ENCODE data around the gene ESYT3. TPM values are rescaled to one million over a fixed set of nuclear protein-coding genes. Genes with fewer than 3 reads are reported as not detected.

Gene ESYT3
- total RNA-seq, 1 experiment from 2014 or later = 6.3 TPM

DNA sequence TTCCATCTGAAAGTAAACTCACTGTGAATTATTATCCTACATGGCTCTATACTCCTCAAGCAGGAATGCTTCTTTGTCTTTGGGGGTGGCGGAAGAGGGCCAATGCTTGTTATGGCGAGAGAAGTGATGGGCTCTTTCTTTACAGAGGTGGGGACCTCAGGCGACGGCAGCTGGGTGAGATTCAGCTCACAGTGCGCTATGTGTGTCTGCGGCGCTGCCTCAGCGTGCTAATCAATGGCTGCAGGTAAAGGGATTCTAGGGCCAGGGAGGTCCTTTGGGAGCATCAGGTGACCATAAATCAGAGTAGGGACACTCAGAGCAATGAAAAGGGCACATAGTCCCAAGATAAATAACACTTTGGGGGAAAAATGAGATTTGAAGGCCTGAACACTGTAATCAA, 39.0 kb downstream of the ESYT3 start:
- Histone ChIP-seq H2BK12ac (ENCODE audit: insufficient read length, low read depth, low read length) (no peak overlapping the region), H3K23ac (ENCODE audit: insufficient read length, low read depth, low read length) (no peak overlapping the region), H2BK5ac (ENCODE audit: insufficient read length, low read length) (no peak overlapping the region), H2BK15ac (ENCODE audit: low read depth, low read length) (no peak overlapping the region), H3K4me2 (ENCODE audit: insufficient read depth, insufficient read length, low read length) (no peak overlapping the region), H3K18ac (ENCODE audit: insufficient read length, low read depth, low read length) (no peak overlapping the region), H4K8ac (replicated peaks; ENCODE audit: insufficient read length, low read depth, low read length) (no peak overlapping the region), H3K9ac (ENCODE audit: extremely low read depth, insufficient read length, low read length) (no peak overlapping the region), H3K9me3 (ENCODE audit: control insufficient read depth, low read depth, low read length) (no peaks in the 10 kb centered on the region), H2BK20ac (ENCODE audit: low read depth, low read length, poor library complexity, severe bottlenecking) (no peak overlapping the region), H3T11ph (ENCODE audit: low read length) (no peak overlapping the region), H4K5ac (ENCODE audit: insufficient read length, low read depth, low read length) (no peak overlapping the region), H3K27ac (ENCODE audit: insufficient read length, low read depth, low read length) (no peak overlapping the region), H3K27me3 (ENCODE audit: insufficient read depth, low read length) (no peaks in the 10 kb centered on the region), H4K20me1 (ENCODE audit: control insufficient read depth, insufficient read depth, insufficient read length) (no peaks in the 10 kb centered on the region), H3K23me2 (ENCODE audit: insufficient read length, low read depth, low read length, poor library complexity, severe bottlenecking) (peaks cover 2% of the 10 kb centered on the region), H3K79me2 (ENCODE audit: insufficient read depth, low read length) (no peaks in the 10 kb centered on the region), H3K79me1 (ENCODE audit: insufficient read depth, low read depth, low read length, poor library complexity, severe bottlenecking) (no peaks in the 10 kb centered on the region), H3K56ac (ENCODE audit: insufficient read length, low read depth, low read length) (no peak overlapping the region), H3K4ac (ENCODE audit: low read depth, low read length) (no peak overlapping the region), H4K91ac (ENCODE audit: insufficient read length, low read depth, low read length) (no peak overlapping the region), H3K14ac (ENCODE audit: insufficient read depth, low read length) (no peak overlapping the region), H2AK5ac (ENCODE audit: insufficient read length, low read length) (no peak overlapping the region), H2AFZ (ENCODE audit: low read length) (no peak overlapping the region), H2BK120ac (ENCODE audit: low read depth, low read length, poor library complexity, severe bottlenecking) (no peak overlapping the region), H3K4me1 (ENCODE audit: insufficient read depth, low read length) (no peaks in the 10 kb centered on the region)
- no peaks in the 10 kb centered on the region for H3K4me1 Mint-ChIP-seq
- TF ChIP-seq, protein P1, sequence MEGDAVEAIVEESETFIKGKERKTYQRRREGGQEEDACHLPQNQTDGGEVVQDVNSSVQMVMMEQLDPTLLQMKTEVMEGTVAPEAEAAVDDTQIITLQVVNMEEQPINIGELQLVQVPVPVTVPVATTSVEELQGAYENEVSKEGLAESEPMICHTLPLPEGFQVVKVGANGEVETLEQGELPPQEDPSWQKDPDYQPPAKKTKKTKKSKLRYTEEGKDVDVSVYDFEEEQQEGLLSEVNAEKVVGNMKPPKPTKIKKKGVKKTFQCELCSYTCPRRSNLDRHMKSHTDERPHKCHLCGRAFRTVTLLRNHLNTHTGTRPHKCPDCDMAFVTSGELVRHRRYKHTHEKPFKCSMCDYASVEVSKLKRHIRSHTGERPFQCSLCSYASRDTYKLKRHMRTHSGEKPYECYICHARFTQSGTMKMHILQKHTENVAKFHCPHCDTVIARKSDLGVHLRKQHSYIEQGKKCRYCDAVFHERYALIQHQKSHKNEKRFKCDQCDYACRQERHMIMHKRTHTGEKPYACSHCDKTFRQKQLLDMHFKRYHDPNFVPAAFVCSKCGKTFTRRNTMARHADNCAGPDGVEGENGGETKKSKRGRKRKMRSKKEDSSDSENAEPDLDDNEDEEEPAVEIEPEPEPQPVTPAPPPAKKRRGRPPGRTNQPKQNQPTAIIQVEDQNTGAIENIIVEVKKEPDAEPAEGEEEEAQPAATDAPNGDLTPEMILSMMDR (conservative IDR thresholded peaks at IDR 0.05) = no peak
- DNase-seq = peak; percentile 15
- H3K27ac Mint-ChIP-seq = peak overlapping the region in 1 of 3 experiments; percentile 74; a peak in 1 of 7 replicates
- H3K36me3 Mint-ChIP-seq (ENCODE audit: insufficient read depth in 1 of 3, low read depth in 3 of 3) = peaks cover 0 to 8% (median 2%) of the 10 kb centered on the region in 3 experiments; a peak in 5 of 7 replicates
- no peaks in the 10 kb centered on the region for H3K9me3 Mint-ChIP-seq
- H3K4me3 Mint-ChIP-seq = no peak overlapping the region
- no peaks in the 10 kb centered on the region for H3K27me3 Mint-ChIP-seq (ENCODE audit: low read depth)
- WGBS (ENCODE audit: extremely low coverage, insufficient read length, low lambda C conversion rate) = no CpG with 5 or more reads among the region's 8 CpGs
